Tibial nerve (tissue), 4 donors: ENCODE measurements around the gene C5orf52.

ENCODE experiments used
- EP300 ChIP-seq, 2 donors: sonication (generic); formaldehyde crosslinking; IDR thresholded peaks; one replicate each; pipeline ENCODE4 v1.6.1; 2017; ENCODE audit warnings: antibody characterized with exemption in 2 of 2, mild to moderate bottlenecking in 1 of 2
- POLR2A ChIP-seq, 2 donors: fragments of 450-650 bp; IDR thresholded peaks; one replicate each; pipeline ENCODE4 v1.6.1; 2017; ENCODE audit warnings: antibody characterized with exemption in 2 of 2, mild to moderate bottlenecking in 2 of 2, moderate library complexity in 2 of 2
- TF ChIP-seq, protein P1 (sequence below), 5 experiments: fragments of 200-600 bp in 3 of 5; fragments of 450-650 bp in 2 of 5; sonication (generic) in 3 of 5; IDR thresholded peaks; one replicate each; pipeline ENCODE4 v1.5.1; 2016 to 2019; ENCODE audit warnings: antibody characterized with exemption in 5 of 5, mild to moderate bottlenecking in 3 of 5, moderate library complexity in 2 of 5

DNA sequence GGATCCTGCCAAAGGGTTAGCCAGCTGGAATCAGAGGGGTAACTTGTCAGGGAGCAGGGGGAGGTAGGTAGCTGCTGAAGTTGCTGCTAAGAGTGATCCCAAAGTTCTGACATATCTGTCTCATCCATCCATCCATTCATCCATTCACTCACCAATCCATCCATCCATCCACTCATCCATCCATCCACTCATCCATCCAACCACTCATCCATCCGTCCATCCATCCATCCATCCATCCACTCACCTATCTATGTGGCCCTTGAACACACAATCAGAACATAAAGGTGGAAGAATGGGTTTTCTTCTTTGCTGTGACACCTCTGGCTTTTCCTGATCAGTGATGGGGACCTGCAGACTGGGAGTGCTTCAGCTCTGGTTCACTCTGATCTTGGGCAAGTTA lies 3.0 kb upstream of the C5orf52 start:
- TF ChIP-seq POLR2A (IDR thresholded peaks at IDR 0.05) (no peak), EP300 (IDR thresholded peaks at IDR 0.05) (no peak)
- TF ChIP-seq, protein P1, sequence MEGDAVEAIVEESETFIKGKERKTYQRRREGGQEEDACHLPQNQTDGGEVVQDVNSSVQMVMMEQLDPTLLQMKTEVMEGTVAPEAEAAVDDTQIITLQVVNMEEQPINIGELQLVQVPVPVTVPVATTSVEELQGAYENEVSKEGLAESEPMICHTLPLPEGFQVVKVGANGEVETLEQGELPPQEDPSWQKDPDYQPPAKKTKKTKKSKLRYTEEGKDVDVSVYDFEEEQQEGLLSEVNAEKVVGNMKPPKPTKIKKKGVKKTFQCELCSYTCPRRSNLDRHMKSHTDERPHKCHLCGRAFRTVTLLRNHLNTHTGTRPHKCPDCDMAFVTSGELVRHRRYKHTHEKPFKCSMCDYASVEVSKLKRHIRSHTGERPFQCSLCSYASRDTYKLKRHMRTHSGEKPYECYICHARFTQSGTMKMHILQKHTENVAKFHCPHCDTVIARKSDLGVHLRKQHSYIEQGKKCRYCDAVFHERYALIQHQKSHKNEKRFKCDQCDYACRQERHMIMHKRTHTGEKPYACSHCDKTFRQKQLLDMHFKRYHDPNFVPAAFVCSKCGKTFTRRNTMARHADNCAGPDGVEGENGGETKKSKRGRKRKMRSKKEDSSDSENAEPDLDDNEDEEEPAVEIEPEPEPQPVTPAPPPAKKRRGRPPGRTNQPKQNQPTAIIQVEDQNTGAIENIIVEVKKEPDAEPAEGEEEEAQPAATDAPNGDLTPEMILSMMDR (IDR thresholded peaks at IDR 0.05): no peak
